ENCODE data around the gene OSMR.
"Not testable (repeated sequence)": the region's sequence is repeated elsewhere in the genome, so short reads cannot be mapped to it uniquely, and the experiment has no call there.

OSMR gene

GRCh38 chr5:38831909-38832308 is 13.9 kb upstream of the OSMR start:
- no peak for DNase-seq

DNA sequence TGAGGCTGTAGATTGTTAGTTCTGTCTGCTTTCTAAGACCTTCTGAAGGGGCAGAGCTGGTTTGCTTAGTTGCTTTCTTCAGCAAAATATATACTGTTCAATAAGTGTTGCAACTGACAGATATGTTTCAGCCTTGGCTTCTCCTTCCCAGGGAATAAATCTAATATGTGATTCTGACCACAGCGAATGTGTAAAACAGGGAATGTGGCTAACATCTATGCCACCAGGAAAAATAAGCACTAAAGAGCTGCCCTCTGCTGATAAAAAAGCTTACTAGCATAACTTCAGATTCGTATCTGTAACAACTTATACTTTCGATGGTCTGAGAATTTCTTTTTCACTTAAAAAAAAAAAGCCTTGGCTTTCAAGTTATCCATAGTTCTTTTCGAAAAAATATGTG is 13.0 kb upstream of the OSMR start:
- no peak for DNase-seq

DNA sequence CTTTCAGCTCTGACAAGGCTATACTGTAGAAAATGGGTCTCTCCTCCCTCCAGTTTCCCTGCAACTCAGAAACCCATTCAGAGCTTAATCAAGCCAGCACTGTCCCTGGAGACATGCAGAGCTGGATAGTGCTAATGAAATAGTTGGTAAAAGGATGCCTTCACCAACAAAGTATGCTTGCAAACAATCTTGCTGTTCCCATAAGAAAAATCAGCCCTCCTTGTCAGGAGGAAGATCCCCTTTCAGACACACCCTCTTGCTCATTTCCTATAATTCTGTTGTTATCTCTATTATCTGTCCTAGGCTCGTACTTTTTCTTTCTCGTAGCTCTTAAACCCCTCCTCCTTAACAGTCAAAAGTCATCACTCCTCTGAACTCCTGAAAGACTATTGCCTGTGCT is 9.9 kb upstream of the OSMR start:
- no peak for DNase-seq

- DNase-seq, result no peak
Observed at GRCh38 chr5:38837416-38837815, 8.4 kb upstream of the OSMR start.

GRCh38 chr5:38837932-38838331 is 7.9 kb upstream of the OSMR start:
- DNase-seq, result no peak

DNA sequence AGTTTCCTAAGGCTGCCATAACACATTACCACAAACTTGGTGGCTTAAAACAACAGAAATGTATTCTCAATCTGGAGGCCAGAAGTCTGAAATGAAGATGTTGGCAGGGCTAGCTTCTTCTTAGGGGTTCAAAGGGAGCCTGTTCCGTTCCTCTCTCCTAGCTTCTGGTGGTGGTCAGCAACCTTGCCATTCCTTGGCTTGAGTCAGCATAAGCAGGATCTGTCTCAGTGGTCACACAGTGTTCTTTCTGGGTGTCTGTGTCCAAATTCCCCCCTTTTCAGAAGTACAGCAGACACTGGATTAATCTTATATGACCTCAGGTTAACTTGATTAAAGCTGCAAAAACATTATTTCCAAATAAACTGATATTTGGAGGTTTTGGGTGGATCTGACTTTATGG is 2.1 kb upstream of the OSMR start:
- DNase-seq, result no peak

- no peak for DNase-seq
Observed at GRCh38 chr5:38846379-38847011, 683 bp downstream of the OSMR start.

GRCh38 chr5:38847559-38848347 is 1.9 kb downstream of the OSMR start:
- DNase-seq, result no peak

GRCh38 chr5:38848637-38849036 is 2.8 kb downstream of the OSMR start:
- DNase-seq, result no peak

DNA sequence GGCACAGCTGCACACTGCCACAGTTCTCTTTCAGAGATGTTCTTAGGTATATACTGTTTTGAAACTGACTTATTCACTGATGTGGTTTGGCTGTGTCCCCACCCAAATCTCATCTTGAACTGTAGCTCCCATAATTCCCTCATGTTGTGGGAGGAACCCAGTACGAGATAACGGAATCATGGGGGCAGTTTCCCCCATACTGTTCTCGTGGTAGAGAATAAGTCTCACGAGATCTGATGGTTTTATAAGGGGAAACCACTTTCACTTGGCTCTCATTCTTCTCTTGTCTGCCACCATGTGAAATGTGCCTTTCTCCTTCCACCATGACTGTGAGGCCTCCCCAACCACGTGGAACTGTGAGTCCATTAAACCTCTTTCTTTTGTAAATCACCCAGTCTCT is 5.8 kb downstream of the OSMR start:
- not testable (repeated sequence) for DNase-seq

DNA sequence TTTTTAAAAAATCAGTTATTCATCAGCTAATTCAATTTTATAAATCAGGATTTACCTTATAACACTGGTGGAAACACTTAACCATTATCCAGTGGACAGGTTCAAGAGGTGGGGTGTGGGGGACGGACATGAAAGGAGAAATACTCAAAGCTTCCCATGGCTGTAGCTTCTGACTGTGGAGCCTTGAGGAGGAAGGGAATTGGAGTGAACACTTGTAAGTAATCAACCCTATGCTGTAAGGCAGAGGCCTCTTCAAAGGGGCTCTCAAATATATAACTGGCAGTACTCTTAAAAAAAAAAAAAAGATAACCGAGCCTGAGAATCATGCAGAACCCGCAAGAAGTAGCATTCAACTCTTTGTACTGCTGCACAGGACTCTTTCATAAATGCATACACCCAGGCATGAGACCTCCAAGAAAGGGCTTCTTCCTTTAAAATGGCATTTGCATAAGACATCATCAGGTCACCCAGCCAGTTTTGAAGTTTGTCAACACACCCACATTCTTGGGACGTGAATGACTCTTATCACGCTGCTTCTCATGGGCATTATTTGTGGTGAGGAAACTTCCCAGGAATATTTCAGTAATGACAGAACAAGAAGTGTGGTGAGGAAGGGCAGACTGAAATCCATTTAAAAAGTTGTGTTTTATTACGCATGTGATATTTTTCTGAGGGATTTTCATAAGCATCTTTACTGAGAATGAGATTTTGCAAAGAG is 8.1 kb downstream of the OSMR start:
- no peak for DNase-seq

DNA sequence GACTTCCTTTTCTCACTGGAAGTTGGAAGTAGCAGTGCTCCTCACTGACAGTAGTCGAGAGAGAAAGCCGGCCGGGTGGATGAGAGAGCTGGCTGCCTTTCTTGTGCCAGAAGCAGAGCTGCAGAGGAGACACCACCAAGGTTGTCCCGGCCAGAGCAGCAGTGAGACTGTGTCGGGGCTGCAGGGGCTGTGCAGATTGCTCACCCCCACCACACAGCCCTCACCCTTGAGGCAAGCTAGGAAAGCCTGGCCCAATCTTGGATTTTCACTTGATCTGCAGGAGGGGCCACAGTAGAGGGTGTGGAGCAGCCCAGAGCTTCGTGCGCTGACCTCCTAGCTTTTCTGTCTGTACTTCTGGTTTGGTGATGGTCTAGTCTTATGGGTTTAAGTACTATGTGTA is 9.1 kb downstream of the OSMR start:
- DNase-seq, result no peak

GRCh38 chr5:38856660-38857059 is 10.8 kb downstream of the OSMR start:
- no peak for DNase-seq

- DNase-seq, result no peak
Observed at GRCh38 chr5:38858839-38859238, 13.0 kb downstream of the OSMR start.

DNA sequence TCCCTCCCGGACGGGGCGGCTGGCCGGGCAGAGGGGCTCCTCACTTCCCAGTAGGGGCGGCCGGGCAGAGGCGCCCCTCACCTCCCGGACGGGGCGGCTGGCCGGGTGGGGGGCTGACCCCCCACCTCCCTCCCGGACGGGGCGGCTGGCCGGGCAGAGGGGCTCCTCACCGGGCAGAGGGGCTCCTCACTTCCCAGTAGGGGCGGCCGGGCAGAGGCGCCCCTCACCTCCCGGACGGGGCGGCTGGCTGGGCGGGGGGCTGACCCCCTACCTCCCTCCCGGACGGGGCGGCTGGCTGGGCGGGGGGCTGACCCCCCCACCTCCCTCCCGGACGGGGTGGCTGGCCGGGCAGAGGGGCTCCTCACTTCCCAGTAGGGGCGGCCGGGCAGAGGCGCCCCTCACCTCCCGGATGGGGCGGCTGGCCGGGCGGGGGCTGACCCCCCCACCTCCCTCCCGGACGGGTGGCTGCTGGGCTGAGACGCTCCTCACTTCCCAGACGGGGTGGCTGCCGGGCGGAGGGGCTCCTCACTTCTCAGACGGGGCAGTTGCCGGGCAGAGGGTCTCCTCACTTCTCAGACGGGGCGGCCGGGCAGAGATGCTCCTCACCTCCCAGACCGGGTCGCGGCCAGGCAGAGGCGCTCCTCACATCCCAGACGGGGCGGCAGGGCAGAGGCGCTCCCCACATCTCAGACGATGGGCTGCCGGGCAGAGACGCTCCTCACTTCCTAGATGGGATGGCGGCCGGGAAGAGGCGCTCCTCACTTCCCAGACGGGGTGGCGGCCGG is 16.4 kb downstream of the OSMR start:
- DNase-seq, result not testable (repeated sequence)

DNA sequence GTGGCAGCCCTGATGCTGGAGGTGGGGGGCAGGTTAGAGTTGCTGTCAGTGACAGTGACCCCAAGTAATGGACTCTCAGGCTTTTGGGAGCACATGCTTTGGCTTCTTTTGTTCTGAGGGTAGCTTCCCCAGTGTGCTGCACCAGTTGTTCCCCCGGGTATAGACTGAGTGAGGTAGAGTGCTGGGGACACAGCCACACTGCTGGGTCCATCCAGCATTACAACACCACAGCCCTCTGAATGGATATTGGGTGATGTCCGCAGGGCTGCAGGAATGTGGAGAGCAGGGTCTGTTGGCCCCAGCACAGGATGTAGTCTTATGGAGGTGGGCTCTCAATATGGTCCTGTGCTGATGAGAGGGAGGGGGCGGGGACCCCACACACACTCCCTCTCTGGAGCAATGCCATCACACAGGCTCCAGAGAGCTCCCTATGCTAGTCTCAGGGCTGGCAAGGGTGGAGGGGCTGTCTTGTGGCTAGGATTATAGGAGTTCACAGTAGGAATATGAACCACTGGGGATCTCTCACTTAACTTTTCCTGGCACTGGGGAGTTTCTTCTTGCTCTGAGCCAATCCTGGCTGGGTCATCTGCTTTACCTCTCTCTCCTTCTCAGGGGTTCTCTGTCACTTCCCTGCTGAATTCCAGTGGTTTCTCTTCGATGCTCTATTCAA is 20.7 kb downstream of the OSMR start:
- DNase-seq, result no peak

- DNase-seq, result no peak
Observed at GRCh38 chr5:38867032-38867398, 21.2 kb downstream of the OSMR start.

- no peak for DNase-seq
Observed at GRCh38 chr5:38867416-38867815, 21.6 kb downstream of the OSMR start.

- no peak for DNase-seq
Observed at GRCh38 chr5:38870595-38870994, 24.8 kb downstream of the OSMR start.

DNA sequence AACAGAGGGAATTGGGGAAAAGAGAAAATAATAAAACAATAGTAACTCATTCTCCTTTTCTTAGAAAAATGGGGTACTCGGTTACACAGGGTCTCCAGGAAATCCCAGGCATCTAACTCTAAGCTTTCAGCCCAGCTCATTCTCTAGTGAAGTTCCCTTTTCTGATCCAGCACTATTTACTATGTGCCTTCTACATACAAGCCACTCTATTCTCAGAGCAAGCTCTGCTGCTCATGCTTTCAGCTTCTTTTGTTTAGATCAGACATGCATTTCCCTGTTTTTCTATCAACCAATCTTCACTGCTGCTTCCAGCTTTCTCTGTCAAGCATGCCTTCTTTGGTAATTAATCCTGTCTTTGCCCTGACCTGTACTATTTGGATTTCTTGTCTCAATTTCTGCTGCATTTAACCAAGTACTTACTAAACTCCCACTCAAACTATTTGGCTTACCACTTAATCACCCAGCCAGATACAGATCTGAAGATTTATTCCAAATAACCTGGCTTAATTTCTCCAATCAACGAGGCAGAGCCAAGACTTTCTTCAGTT is 25.3 kb downstream of the OSMR start:
- no peak for DNase-seq

- DNase-seq, result no peak
Observed at GRCh38 chr5:38871790-38872551, 26.2 kb downstream of the OSMR start.

GRCh38 chr5:38872826-38873225 is 27.0 kb downstream of the OSMR start:
- no peak for DNase-seq

Measured in DMS 273 treated with DMSO at 0.1 percent for 48 hours (cell line).